8988T (cell line): ENCODE data around the gene COL15A1.
"Not testable (repeated sequence)": the region's sequence is repeated elsewhere in the genome, so short reads cannot be mapped to it uniquely, and the experiment has no call there.

Source experiments
- DNase-seq: peaks from one replicate; pipeline ENCODE4 v3.0.0; 2011

COL15A1 gene

DNA sequence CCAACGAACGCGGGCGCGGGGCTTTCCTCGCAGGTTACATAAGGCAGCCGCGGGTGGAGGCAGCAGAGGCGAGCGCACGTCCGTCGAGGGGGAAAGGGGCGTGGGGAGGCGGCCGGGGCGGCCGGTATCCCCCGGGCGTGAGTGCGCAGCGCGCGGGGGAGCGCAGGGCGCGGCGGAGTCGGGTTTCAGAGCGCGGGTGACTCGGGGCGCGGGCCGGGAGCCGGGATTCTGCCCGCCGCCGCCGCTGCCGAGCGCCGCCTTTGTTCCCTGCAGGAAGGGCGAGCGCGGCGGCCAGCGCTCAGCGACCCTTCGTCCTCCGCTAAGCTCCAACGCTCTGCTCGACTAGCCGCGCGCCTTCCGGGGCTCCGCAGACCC is at the start of gene COL15A1:
TSS of gene COL15A1 (plus strand) at position 226 of the 375 bp plus-strand sequence. CDS start 155 bp downstream, outside the sequence.
- DNase-seq, result no peak

- no peak for DNase-seq
These were observed 49.5 kb upstream of the COL15A1 start for GRCh38 chr9:98894171-98894570.

GRCh38 chr9:98894761-98895160 is 48.9 kb upstream of the COL15A1 start:
- DNase-seq, result no peak

GRCh38 chr9:98896632-98897031 is 47.1 kb upstream of the COL15A1 start:
- no peak for DNase-seq

- DNase-seq, result no peak
These were observed 46.0 kb upstream of the COL15A1 start for GRCh38 chr9:98897745-98898144.

- no peak for DNase-seq
These were observed 44.2 kb upstream of the COL15A1 start for GRCh38 chr9:98899408-98900056.

DNA sequence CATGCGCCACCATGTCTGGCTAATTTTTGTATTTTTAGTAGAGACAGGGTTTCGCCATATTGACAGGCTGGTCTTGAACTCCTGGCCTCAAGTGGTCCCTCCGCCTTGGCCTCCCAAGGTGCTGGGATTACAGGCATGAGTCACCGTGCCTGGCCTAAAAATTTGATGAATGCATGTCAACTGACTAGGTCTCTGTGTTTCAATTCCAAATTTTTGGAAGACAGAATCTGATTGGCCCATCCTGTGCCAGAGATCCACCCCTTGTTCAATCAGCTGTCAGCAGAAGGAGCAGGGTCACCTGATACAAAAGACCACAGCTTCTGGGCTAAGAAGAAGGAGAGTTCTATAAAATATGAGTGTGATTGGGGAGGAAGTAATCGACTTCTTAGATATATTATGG is 43.5 kb upstream of the COL15A1 start:
- no peak for DNase-seq

- DNase-seq, result no peak
These were observed 43.0 kb upstream of the COL15A1 start for GRCh38 chr9:98900725-98901124.

DNA sequence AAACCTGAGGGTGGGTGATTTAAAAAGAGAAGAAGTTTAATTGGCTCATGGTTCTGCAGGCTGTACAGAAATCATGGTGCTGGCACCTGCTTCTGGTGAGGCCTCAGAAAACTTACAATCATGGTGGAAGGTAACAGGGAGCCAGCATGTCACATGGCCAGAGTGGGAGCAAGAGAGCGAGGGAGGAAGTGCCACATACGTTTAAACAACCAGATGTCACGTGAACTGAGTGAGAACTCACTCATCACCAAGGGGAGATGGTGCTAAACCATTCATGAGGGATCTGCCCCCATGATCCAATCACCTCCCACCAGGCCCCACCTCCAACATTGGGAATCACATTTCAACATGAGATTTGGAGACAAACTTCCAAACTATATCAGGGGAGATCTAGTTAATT is 41.9 kb upstream of the COL15A1 start:
- DNase-seq, result not testable (repeated sequence)

DNA sequence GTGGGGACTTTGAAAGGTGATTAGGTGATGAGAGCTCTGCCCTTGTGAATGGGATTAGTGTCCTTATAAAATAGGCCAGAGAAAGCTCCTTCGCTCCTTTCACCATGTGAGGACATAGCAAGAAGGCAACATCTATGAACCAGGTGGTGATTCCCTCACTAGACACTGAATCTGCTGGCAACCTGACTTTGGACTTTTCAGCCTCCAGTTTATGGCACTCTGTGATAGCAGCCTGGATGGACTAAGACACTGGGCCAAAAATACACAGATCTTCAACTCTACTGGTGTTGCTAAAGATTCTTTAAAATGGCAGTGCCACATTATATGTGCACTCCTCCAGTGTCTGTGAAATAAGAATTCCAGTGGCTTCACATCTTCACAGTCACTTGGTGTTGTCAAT is 41.2 kb upstream of the COL15A1 start:
- DNase-seq, result no peak

- DNase-seq, result no peak
These were observed 40.8 kb upstream of the COL15A1 start for GRCh38 chr9:98902925-98903324.

DNA sequence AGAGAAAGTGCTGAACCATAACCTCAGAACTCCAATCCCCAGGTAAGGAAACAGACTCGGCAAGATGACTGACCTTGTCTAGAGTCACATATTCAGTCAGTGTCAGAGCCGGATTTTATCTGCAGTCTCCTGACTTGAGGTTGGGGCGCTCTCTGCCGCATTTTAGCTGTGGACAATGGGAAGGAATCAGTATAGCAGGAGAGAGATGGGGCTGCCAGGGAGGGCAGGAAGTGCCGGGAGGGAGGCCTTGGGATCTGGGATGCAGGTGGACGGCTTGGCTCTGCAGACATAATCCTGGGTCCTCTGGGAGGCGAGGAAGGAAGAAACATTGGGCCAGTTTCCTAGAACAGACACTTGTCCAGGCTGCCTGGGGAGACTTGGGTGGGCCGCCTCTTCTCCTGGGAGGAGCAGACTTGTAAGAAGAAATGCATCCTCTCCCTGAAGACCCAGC is 39.7 kb upstream of the COL15A1 start:
- DNase-seq, result no peak

- DNase-seq, result no peak
These were observed 38.7 kb upstream of the COL15A1 start for GRCh38 chr9:98905015-98905414.

- no peak for DNase-seq
These were observed 37.2 kb upstream of the COL15A1 start for GRCh38 chr9:98906273-98907040.

DNA sequence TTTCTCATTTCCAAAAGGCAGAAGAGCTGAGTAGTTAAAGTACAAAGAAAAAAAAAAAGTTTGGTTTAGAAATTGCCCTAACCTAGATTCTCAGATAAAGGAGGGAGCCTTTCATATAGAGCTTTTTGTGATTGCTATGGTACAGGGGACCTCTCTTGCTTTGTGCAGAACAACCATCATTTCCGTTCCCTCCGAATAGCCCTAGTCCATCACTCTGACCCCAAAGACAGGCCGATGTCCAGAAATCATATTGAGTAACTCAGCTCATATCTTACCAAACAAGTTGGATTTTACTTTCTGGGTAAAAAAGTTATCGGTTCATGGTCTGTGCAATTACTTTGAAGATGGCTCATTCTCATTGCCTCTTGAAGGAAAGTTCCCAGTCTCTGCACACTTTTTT is 36.7 kb upstream of the COL15A1 start:
- DNase-seq, result no peak

DNA sequence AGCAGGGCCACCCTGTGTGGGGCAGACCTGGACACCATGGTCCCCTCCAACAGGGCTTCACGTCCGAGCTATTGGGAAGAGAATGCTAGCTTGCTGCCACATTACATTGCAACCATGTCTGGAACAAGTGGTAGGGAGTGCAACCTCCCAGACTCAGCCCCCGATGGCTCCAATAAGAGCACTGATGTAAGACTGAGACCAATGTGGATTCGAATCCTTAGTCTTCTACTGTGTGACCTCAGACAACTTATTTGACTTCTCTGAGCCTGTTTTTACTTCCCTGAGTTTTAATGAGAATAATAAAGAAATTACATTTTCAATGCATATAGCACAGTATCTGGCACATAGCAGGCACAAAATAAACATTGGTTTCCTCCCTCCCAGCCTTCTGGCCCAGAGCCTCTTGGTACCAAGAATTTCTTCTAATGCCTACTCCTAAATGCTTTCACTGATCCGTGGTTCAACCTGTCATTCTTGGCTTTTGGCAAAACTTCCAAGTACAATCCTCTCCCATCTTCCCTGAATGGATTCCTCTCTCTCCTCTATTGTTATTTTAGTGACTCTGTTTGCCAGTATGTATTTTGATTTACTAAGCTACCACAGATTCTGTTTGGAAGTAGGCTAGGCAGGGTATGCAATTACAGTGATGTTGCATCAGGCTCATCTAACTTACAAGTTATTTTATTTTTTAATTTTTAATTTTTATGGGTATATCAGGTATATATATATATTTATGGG is 34.6 kb upstream of the COL15A1 start:
- DNase-seq, result no peak

DNA sequence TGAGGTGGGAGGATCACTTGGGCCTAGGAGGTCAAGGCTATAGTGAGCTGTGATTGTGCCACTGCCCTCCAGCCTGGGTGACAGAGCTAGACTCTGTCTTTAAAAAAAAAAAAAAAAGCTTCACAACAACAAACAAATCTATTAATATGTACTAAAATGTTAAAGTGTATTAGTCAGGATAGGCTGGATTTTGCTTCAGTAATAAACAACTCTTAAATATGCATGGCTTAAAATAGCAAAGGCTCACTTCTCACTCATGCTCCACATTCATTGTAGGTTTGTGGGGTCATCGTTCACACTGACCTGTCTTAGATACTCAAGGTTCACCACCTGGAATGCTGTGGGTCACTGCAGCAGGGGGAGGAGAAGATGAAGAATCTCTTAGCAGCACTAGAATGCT is 33.8 kb upstream of the COL15A1 start:
- DNase-seq, result no peak

GRCh38 chr9:98911042-98911441 is 32.7 kb upstream of the COL15A1 start:
- DNase-seq, result no peak

GRCh38 chr9:98911738-98912137 is 32.0 kb upstream of the COL15A1 start:
- not testable (repeated sequence) for DNase-seq

DNA sequence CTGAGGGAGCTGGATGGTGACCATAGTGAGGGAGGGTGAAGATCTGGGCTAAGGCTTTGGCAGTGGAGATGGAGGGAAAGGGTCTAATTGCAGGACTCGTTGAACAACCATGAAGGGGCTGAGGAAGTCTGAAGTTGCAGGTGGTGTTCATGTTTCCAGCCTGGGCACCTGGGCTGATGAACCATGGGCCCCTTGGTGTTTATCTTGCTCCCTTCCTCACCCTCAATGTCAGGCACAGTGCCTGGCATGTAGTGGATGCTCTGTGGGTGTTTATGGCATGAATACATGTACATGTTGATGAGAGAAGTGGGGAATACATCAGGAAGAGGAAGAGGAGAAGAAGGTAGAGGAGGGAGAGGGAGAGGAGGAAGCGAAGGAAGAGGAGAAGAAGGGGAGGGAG is 31.3 kb upstream of the COL15A1 start:
- DNase-seq, result no peak

- DNase-seq, result no peak
These were observed 30.7 kb upstream of the COL15A1 start for GRCh38 chr9:98913044-98913443.

DNA sequence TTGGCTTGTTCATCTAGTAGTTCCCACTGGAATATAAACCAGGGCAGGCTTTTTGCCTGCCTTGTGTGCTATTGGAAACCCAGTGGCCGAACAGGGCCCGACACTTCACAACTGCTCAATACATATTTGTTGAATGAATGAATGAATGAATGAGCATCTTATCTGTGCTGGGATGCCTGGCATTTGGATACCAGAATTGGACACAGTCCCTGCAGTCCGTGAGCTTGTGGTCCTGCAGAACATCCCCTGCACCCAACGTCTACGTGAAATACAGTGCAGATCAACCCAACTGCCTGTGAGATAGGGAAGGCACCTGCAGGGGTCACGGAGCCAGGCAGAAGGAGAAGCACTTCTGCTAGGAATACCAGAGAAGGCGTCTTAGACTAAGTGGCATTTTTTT is 30.0 kb upstream of the COL15A1 start:
- DNase-seq, result no peak

DNA sequence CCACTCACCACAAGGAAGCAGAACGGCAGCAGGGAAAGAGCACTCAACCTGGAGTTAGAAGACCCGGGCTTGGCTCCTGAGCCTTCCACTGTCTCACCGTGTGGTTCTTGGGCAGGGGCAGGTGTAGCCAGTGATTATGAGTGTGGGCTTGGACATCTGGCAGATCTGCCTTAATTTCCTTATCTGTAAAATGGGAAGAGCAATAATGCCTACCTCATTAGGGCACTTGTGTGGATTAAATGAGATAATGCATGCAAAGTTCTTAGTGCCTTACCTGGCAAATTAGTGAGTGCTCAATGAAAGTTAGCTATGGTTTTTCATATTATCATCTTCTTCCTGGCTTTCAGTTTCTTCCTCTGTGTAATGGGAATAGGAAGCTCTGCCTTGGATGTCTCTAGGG is 28.1 kb upstream of the COL15A1 start:
- DNase-seq, result no peak

- DNase-seq, result no peak
These were observed 27.0 kb upstream of the COL15A1 start for GRCh38 chr9:98916660-98917059.
